Measurements from ENCODE around the gene ZMIZ1. TPM values are rescaled to one million over a fixed set of nuclear protein-coding genes. Genes with fewer than 3 reads are reported as not detected.

Gene ZMIZ1
- polyA plus RNA-seq, 1 donor from 2014 or later = 26.8 TPM

DNA sequence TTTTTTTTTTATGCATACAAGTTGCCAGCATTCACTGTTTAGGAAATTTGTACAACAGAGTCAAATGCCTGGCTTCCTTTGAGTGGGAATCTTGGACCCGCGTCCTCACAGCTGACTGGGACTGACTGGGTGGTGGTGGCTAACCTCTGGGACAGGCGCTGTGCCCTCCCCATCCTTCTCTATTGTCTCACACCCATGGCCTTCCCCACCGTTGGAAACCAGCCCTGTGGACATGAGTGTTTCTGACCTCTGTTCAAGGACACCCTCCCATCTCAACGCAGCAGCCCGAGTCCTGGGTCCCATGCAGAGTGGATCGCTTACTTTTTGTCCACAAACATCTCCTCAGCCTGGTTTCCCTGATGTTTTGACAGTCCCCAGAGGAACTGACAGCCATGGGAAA, 153.4 kb downstream of the ZMIZ1 start:
- Histone ChIP-seq H3F3A (ENCODE audit: insufficient read depth, low read length, poor library complexity, severe bottlenecking) (peaks cover 5% of the 10 kb centered on the region), H3K9ac (ENCODE audit: low read length) (peak overlapping the region; percentile 74), H3K9me2 (ENCODE audit: insufficient read depth, low read length) (no peaks in the 10 kb centered on the region), H3K36me3 (ENCODE audit: insufficient read depth, low read length) (no peaks in the 10 kb centered on the region), H3K4me3 (ENCODE audit: low read length) (no peak overlapping the region), H3K79me2 (replicated peaks; ENCODE audit: insufficient read depth, low read length) (peaks cover 10% of the 10 kb centered on the region), H3K27me3 (ENCODE audit: insufficient read depth, low read depth, low read length) (no peaks in the 10 kb centered on the region), H3K27ac (ENCODE audit: low read length) (peak overlapping the region; percentile 98), H2AFZ (ENCODE audit: low read depth, low read length) (no peak overlapping the region), H4K20me1 (ENCODE audit: insufficient read depth) (no peaks in the 10 kb centered on the region), H3K9me3 (ENCODE audit: low read length) (no peaks in the 10 kb centered on the region), H3K4me2 (ENCODE audit: low read length) (no peak overlapping the region)
- TF ChIP-seq EP300 (conservative IDR thresholded peaks at IDR 0.05; ENCODE audit: poor library complexity, severe bottlenecking) (no peak), MXI1 (conservative IDR thresholded peaks at IDR 0.05; ENCODE audit: poor library complexity, severe bottlenecking) (no peak), EZH2 (IDR thresholded peaks at IDR 0.05; ENCODE audit: borderline replicate concordance, insufficient read depth, low read length, poor library complexity, severe bottlenecking) (no peak), SMC3 (conservative IDR thresholded peaks at IDR 0.05; ENCODE audit: poor library complexity) (no peak), RAD21 (conservative IDR thresholded peaks at IDR 0.05) (no peak), TAF1 (IDR thresholded peaks at IDR 0.05; ENCODE audit: low read depth) (no peak)
- TF ChIP-seq, protein P1, sequence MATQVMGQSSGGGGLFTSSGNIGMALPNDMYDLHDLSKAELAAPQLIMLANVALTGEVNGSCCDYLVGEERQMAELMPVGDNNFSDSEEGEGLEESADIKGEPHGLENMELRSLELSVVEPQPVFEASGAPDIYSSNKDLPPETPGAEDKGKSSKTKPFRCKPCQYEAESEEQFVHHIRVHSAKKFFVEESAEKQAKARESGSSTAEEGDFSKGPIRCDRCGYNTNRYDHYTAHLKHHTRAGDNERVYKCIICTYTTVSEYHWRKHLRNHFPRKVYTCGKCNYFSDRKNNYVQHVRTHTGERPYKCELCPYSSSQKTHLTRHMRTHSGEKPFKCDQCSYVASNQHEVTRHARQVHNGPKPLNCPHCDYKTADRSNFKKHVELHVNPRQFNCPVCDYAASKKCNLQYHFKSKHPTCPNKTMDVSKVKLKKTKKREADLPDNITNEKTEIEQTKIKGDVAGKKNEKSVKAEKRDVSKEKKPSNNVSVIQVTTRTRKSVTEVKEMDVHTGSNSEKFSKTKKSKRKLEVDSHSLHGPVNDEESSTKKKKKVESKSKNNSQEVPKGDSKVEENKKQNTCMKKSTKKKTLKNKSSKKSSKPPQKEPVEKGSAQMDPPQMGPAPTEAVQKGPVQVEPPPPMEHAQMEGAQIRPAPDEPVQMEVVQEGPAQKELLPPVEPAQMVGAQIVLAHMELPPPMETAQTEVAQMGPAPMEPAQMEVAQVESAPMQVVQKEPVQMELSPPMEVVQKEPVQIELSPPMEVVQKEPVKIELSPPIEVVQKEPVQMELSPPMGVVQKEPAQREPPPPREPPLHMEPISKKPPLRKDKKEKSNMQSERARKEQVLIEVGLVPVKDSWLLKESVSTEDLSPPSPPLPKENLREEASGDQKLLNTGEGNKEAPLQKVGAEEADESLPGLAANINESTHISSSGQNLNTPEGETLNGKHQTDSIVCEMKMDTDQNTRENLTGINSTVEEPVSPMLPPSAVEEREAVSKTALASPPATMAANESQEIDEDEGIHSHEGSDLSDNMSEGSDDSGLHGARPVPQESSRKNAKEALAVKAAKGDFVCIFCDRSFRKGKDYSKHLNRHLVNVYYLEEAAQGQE (IDR thresholded peaks at IDR 0.05; ENCODE audit: borderline replicate concordance) = no peak
- TF ChIP-seq, protein P2, sequence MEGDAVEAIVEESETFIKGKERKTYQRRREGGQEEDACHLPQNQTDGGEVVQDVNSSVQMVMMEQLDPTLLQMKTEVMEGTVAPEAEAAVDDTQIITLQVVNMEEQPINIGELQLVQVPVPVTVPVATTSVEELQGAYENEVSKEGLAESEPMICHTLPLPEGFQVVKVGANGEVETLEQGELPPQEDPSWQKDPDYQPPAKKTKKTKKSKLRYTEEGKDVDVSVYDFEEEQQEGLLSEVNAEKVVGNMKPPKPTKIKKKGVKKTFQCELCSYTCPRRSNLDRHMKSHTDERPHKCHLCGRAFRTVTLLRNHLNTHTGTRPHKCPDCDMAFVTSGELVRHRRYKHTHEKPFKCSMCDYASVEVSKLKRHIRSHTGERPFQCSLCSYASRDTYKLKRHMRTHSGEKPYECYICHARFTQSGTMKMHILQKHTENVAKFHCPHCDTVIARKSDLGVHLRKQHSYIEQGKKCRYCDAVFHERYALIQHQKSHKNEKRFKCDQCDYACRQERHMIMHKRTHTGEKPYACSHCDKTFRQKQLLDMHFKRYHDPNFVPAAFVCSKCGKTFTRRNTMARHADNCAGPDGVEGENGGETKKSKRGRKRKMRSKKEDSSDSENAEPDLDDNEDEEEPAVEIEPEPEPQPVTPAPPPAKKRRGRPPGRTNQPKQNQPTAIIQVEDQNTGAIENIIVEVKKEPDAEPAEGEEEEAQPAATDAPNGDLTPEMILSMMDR (IDR thresholded peaks at IDR 0.05; ENCODE audit: poor library complexity, severe bottlenecking) = no peak

DNA sequence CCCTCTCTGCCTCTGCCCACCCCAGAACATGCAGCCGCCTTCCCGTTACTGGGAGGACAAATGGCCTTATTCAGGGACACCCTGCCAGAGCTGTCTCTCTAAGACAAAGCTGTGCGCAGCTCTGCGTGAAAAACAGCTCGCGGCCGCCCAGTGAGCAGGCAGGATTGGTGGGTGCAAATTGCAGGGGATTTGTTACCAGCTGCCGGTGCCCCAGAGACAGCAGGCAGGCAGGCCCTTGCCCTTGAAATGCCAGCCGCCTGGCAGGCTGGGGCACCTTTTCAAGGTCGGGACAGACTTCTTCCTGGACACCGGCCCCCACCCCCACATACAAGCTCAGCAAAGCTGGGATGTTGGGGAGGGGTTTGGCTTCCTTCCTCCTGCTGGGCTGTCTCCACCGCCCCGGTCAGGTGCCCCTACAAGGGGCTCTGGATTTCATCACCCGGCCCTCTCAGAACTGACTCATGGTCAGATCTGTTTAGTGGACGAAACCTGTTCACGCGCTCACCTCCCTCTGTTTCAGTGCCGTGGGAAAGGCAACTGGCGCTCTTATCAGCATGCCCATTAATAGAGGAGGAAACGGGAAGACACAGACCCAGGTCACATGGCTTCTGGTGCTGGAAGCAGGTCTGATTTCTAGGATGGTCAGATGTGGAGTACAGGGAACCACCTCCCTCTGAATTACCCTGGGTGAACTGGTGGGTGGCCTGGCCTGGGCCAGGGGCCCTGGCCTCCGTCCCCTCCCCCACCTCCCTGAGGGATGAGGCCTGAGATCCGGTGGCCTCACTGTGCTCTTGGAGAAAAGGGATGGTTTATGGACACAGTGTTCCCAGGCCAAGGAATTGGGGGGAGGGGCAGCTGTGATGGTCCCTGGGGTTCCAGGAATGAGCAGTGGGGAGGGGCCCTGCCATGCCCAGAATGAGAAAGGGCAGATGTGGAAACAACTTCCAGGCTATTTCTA, 154.6 kb downstream of the ZMIZ1 start:
- Histone ChIP-seq H2AFZ (ENCODE audit: low read depth, low read length) (no peak overlapping the region), H3K9me3 (ENCODE audit: low read length) (no peaks in the 10 kb centered on the region), H3K9ac (ENCODE audit: low read length) (peak overlapping the region; percentile 21), H3K79me2 (replicated peaks; ENCODE audit: insufficient read depth, low read length) (peaks cover 12% of the 10 kb centered on the region), H3F3A (ENCODE audit: insufficient read depth, low read length, poor library complexity, severe bottlenecking) (peaks cover 5% of the 10 kb centered on the region), H3K27ac (ENCODE audit: low read length) (peak overlapping the region; percentile 98), H3K36me3 (ENCODE audit: insufficient read depth, low read length) (no peaks in the 10 kb centered on the region), H3K4me2 (ENCODE audit: low read length) (no peak overlapping the region), H3K27me3 (ENCODE audit: insufficient read depth, low read depth, low read length) (no peaks in the 10 kb centered on the region), H4K20me1 (ENCODE audit: insufficient read depth) (no peaks in the 10 kb centered on the region), H3K4me3 (ENCODE audit: low read length) (no peak overlapping the region), H3K9me2 (ENCODE audit: insufficient read depth, low read length) (no peaks in the 10 kb centered on the region)
- TF ChIP-seq, protein P1 (IDR thresholded peaks at IDR 0.05; ENCODE audit: borderline replicate concordance) = no peak
- TF ChIP-seq RAD21 (conservative IDR thresholded peaks at IDR 0.05) (no peak), MXI1 (conservative IDR thresholded peaks at IDR 0.05; ENCODE audit: poor library complexity, severe bottlenecking) (no peak), EP300 (conservative IDR thresholded peaks at IDR 0.05; ENCODE audit: poor library complexity, severe bottlenecking) (no peak), POLR2AphosphoS5 (IDR thresholded peaks at IDR 0.05) (no peak)
